GM21723 (cell line): ENCODE data around the gene PIWIL4.

Experiments
- ATAC-seq: cut with Tn5 transposase; IDR thresholded peaks from one replicate; pipeline ENCODE4 v1.9.1; 2021; ENCODE audit warnings: mild to moderate bottlenecking, moderate library complexity; ENCODE audit not compliant: unreplicated experiment

The PIWIL4 gene

DNA sequence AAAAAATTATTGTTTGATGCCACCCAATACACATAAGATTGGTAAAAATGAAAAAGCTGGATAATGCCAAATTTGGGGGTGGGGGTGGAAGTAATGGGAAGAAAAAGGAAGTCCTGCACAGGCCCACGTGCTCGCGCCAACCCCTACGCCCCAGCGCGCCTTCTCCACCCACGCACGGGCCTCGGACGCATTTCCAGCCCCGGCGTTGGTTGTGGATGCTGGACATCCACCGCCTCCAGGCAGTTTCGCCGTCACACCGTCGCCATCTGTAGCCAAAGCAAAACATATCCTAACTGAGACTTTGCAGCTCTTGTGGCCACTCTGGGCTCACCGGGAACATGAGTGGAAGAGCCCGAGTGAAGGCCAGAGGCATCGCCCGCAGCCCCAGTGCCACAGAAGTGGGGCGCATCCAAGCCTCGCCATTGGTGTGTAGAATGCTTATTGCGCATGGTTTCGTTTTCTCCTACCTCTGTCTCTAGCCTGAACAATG, at the start of gene PIWIL4:
Gene PIWIL4 (plus strand): TSS at position 188 of the 490 bp plus-strand sequence. CDS start 151 bp downstream, at position 339.
- no peak for ATAC-seq

DNA sequence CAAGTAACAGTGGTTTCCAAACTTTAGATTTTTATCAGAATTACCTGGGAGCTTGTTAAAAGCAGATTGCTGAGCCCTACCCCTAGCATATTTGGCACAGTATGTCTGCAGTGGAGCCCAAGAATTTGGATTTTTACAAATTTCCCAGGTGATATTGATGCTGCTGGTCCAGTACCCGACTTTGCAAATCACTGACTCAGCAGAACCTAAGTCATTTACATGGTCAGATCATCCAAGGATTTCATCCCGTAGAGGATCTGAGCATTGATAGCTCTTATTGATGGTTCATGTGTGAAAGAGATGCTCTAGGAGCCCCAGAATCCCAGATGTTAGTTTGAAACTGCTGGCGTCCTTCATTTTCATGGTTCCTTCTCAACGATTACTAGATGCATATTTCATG, 48.9 kb upstream of the PIWIL4 start:
- ATAC-seq = no peak

DNA sequence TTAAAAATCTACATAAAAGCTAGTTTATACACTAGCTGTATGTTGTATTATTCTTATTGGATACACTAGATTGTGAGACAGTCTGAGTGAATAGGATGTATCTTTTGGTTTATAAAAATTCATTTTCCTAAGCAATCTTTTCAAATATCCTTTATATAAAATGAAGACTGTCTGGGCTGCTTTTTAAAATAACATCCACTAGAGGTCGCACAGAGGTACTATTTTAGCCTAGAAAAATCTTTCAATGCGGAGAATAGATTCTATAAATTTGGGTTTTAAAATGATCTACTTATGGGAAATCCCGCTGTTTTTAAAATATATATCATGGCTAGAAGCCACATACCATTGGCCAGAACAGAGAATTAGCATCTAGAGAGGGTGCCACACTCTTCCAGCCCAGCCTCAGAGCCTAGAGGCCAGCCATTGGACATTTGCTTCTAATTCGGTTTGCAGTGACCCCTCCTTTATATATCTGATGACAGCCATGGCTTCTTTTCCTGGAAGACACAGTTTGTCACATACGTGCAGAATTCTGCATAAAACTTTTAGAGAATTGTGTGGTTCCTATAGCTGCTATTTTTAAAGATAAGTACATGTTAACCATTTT, 47.6 kb upstream of the PIWIL4 start:
- peak; percentile 54 for ATAC-seq

DNA sequence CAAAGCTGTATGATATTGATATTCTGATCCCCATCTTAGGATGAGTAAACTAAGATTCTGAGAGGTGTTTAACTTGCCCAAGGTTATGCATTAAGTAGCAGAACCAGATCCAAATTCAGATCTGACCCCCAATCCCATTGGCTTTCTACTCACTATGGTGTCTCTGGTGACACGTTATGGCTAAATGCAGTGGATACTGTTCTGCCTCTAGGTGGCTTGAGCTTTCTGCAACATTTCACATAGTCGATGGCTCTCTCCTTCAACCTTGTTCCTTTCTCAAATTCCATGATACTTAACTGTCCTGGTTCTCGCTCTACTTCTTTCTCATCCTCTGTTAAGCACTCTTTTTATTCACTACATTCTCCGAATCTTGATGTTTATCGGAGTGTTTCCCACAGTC, 45.5 kb upstream of the PIWIL4 start:
- no peak for ATAC-seq

DNA sequence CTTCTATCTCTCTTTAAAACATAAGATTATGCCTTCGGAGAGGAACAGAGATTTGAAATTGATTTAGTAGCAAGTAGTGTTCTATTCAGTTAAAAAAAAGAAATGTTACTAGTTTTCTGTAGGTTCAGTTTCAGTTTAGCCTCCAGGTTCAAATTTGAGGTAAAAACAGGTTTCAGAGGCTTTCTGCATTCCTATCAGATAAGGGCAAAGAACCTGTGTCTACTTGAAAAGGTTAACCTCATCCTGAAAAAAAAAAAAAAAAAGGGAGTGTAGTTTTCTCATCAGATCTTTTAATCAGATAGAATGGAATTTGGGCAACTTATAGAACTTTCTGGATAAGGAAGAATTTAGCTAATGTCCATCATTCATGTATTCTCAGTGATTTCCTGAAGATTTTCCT, 42.8 kb upstream of the PIWIL4 start:
- ATAC-seq = no peak

DNA sequence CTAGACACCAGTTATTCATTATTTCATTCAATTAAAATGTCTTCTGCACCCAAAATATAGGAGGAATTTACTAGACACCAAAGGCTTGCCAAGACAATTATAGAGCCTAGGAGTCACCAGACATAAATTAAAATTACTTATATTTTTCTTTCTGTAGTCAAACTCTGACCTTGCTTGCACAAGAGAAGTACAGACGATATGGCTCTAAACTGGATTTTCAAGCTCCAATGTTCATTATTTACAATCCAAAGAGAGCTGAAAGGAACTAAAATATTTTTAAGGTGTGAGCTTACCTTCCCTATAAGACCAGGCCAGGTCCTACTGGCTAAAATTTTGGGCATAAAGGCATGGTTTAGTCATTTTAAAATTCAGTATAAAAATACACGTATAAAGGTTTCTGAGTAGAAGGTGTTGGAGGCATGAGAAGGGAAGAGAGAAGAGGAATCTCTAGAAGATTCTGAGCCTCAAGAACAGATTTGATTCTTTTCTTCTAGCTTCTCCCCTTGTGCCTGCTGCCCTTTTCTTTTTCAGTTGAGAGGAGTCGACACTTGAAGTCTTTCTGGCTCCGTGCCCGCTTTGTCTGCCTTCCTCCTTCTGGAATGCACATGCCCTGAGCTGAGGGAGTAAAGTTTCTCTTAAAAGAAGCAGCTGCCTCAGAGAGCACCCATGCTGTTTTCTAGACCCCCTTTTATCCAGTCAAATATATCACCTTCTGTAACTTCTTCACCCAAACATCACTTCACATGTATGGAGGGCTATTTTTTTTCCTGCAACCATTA, 41.4 kb upstream of the PIWIL4 start:
- ATAC-seq = no peak

DNA sequence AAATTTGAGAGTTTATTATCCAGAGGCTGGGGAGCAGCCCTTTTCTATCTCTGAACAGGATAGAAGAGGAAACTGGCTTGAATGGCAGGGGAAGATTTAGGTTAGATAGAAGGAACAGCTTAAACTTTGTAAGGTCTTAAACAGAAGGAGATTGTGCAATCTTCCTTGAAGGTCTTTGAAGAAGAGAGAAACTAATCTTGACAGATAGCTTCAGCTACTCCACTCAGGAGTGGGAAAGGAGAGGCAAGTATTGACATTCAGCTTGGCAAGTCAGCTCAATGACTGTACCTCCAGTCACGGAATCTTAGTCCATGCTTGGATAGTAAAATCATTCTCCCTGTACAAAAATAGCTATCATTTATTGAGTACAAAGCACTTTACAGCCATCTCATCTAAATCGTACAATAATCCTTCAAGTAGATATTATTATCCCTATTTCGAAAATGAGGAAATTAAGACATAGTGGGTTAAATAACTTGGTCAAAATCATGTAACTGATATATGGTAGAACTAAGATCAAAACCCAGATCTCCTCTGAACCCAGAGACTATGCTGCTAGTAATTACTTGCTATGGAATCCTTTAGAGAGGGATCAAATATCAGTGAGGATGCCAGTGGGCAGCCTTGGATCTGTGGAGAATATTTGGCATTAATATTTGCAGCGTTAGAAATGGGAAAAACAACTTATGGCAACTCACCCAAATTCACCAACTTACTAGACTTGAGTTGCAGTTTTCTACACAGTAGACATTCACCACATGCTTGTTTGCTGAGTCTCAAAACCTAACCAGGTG, 40.3 kb upstream of the PIWIL4 start:
- ATAC-seq = no peak

DNA sequence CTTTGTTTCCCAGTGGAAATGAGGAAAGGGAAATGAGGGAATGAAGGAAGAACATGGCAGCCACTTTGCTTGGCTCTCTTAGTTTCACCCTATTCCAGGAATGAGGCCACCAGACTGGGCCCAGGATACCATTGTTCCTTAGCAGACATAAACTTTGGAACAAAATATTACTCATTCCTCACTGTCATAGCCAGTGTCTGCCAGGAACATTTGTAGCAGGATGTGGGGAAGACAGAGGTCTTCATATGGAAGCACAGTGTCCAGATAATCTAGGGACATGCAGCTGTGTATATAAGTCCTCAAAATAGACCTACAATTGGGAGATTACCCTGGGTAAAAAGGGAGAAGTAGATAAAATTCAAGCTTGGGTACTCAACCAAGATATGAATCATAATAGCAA, 38.6 kb upstream of the PIWIL4 start:
- ATAC-seq = no peak

DNA sequence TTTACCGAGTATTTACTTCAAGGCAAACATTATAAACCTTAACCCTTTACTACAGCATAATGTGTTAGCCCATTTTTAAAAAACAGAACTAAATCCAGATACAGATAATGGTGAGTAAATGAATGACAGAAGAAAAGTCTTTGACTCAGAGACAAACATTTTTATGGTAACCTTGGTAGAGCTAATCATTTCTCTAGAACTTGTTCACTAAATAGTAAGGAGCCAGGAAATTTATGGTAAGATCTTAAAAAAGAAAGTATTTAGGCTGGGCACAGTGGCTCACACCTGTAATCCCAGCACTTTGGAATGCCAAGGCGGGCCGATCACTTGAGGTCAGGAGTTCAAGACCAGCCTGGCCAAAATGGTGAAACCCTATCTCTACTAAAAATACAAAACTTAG, 35.0 kb upstream of the PIWIL4 start:
- ATAC-seq = no peak

DNA sequence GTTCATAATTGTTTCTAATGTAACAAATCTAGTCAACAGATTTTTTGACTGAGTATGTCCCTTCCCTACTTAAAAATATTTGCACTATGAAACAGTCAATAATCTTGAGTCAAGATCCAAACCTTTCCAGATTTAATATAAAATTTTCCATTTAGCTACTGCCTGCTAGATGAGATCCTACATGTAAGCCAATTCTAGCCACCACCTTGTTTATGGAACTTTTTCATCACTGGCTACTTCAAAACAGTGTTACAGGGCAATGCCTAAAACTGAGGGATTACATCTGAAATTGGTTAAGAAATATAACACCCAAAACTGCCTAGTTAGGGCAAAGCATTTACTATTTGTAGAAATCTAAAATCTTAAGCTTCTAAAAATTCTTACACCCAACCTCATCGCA, 34.0 kb upstream of the PIWIL4 start:
- no peak for ATAC-seq

DNA sequence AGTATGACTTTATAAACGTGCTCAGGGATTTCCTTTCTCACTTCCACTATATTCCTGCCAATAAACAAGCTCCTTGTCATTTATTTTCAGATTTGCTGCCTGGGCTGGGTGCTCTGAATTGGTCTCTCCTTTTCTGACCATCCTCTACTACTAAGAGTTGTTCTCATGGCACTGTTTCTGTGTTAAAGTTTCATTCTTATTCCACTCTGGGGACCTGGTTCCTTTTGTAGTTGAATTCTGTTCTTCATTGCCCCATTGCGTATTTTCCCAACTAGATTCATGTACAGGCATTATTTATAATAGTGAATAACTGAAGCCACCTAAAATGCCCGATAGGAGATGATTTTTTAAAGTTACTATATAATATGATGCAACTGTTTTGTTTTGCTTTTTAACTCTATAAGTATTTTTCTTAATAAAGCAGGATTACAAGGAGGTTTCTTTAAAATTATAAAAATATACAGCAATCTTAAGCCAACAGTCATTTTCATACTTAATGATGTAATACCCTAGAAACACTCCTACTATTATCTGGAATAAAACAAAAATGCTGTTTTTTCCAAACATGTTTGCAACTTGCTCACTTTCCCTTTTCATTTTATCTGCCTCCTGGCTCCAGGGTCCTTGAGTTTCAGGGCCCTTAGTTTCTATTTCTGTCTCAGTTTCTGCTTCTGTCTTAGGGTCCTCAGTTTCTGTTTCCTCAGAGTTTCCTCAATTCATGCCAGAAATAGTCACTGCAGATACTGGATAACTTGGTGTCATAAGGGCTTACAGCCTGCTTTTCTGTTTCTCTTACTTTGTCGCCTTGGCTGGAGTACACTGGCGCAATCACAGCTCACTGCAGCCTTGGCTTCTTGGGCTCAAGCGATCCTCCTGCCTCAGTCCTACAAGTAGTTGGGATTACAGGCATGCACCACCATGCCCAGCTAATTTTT, 33.2 kb upstream of the PIWIL4 start:
- ATAC-seq = no peak

DNA sequence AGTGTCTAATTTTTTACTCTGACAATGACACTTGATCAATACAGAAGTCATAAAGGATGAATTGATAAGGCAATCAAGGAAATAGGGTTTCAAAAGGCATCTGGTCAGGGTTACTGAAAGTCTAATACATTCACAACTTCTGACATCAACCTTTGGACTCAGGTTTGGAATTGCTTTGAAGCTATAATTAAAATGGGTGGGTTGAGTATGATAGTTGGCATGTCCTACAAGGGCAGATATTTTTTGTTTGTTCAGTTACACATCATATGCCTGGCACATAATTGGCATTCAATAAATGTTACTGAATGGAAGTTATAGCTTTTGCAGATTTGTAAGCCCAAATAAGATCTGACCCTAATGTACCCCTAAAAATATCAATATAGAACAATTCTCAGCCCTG, 30.8 kb upstream of the PIWIL4 start:
- ATAC-seq = no peak

DNA sequence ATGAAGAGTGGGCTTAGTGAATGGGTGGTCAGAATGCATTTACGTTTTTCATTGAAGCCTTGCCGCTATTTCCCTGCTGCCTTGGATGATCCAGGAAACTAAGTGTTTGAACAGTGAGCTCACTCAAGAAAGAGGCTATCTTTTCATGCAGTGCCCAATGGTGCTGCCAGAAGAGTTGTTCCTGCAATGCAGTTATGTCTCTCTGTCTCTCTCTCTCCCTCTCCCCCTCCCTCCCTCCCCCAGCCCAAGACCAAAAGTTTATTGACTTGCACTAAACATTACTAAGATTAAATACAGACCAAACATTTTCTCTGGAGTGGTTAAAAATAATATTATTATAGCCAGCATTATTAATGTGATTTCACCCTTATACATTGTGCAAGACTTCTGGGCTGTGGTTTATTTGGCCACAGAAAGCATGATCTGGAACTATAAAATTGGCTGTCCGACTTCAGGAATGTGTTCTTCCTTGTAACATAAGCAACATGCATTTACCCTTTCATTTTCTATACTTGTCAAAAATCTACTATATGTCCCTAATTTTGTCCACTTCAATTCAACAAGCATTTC, 30.1 kb upstream of the PIWIL4 start:
- no peak for ATAC-seq

DNA sequence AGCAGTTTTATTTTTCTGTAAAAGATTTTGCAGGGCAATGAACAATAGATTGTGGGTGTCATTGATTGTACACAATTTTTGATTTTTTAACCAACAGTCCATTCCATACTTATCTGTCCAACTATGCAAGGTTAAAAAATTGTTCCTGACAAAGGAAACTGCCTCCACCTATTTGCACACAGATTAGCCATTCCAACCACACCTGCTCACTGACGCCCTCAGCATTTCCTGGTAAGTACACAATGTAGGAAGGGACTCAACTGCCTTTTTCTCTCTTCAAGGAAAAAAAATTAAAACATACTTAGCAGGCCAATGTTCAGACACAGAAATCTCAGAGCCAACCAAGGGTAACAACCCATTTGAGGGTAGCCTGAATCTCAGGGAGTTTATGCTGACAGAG, 27.7 kb upstream of the PIWIL4 start:
- ATAC-seq = no peak

DNA sequence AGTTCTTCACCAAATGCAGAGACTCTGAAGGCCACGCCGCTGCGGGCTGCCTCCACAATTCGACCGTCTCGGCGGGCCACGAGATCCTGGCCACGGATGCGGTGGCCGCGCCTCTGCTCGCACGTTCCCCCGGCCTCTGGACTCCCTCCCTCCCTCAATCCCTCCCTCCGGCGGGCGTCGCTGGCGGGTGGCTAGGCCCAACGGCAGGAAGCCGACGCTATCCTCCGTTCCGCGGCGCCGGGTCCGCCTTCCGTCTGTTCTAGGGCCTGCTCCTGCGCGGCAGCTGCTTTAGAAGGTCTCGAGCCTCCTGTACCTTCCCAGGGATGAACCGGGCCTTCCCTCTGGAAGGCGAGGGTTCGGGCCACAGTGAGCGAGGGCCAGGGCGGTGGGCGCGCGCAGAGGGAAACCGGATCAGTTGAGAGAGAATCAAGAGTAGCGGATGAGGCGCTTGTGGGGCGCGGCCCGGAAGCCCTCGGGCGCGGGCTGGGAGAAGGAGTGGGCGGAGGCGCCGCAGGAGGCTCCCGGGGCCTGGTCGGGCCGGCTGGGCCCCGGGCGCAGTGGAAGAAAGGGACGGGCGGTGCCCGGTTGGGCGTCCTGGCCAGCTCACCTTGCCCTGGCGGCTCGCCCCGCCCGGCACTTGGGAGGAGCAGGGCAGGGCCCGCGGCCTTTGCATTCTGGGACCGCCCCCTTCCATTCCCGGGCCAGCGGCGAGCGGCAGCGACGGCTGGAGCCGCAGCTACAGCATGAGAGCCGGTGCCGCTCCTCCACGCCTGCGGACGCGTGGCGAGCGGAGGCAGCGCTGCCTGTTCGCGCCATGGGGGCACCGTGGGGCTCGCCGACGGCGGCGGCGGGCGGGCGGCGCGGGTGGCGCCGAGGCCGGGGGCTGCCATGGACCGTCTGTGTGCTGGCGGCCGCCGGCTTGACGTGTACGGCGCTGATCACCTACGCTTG, 23.2 kb upstream of the PIWIL4 start, which contains the start of gene FUT4:
Gene FUT4 (plus strand): TSS at position 227 of the 951 bp plus-strand sequence. CDS start 213 bp downstream, at position 440.
- ATAC-seq = peak; percentile 90

DNA sequence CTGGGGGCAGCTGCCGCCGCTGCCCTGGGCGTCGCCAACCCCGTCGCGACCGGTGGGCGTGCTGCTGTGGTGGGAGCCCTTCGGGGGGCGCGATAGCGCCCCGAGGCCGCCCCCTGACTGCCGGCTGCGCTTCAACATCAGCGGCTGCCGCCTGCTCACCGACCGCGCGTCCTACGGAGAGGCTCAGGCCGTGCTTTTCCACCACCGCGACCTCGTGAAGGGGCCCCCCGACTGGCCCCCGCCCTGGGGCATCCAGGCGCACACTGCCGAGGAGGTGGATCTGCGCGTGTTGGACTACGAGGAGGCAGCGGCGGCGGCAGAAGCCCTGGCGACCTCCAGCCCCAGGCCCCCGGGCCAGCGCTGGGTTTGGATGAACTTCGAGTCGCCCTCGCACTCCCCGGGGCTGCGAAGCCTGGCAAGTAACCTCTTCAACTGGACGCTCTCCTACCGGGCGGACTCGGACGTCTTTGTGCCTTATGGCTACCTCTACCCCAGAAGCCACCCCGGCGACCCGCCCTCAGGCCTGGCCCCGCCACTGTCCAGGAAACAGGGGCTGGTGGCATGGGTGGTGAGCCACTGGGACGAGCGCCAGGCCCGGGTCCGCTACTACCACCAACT, 22.4 kb upstream of the PIWIL4 start:
- peak; percentile 1 for ATAC-seq

DNA sequence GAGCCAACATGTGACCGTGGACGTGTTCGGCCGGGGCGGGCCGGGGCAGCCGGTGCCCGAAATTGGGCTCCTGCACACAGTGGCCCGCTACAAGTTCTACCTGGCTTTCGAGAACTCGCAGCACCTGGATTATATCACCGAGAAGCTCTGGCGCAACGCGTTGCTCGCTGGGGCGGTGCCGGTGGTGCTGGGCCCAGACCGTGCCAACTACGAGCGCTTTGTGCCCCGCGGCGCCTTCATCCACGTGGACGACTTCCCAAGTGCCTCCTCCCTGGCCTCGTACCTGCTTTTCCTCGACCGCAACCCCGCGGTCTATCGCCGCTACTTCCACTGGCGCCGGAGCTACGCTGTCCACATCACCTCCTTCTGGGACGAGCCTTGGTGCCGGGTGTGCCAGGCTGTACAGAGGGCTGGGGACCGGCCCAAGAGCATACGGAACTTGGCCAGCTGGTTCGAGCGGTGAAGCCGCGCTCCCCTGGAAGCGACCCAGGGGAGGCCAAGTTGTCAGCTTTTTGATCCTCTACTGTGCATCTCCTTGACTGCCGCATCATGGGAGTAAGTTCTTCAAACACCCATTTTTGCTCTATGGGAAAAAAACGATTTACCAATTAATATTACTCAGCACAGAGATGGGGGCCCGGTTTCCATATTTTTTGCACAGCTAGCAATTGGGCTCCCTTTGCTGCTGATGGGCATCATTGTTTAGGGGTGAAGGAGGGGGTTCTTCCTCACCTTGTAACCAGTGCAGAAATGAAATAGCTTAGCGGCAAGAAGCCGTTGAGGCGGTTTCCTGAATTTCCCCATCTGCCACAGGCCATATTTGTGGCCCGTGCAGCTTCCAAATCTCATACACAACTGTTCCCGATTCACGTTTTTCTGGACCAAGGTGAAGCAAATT, 21.7 kb upstream of the PIWIL4 start:
- no peak for ATAC-seq

DNA sequence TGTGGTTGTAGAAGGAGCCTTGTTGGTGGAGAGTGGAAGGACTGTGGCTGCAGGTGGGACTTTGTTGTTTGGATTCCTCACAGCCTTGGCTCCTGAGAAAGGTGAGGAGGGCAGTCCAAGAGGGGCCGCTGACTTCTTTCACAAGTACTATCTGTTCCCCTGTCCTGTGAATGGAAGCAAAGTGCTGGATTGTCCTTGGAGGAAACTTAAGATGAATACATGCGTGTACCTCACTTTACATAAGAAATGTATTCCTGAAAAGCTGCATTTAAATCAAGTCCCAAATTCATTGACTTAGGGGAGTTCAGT, 21.1 kb upstream of the PIWIL4 start:
- ATAC-seq = no peak
